ENCODE measurements around the gene XYLT2.
"Not testable (repeated sequence)": the region's sequence is repeated elsewhere in the genome, so short reads cannot be mapped to it uniquely, and the experiment has no call there.

DNA sequence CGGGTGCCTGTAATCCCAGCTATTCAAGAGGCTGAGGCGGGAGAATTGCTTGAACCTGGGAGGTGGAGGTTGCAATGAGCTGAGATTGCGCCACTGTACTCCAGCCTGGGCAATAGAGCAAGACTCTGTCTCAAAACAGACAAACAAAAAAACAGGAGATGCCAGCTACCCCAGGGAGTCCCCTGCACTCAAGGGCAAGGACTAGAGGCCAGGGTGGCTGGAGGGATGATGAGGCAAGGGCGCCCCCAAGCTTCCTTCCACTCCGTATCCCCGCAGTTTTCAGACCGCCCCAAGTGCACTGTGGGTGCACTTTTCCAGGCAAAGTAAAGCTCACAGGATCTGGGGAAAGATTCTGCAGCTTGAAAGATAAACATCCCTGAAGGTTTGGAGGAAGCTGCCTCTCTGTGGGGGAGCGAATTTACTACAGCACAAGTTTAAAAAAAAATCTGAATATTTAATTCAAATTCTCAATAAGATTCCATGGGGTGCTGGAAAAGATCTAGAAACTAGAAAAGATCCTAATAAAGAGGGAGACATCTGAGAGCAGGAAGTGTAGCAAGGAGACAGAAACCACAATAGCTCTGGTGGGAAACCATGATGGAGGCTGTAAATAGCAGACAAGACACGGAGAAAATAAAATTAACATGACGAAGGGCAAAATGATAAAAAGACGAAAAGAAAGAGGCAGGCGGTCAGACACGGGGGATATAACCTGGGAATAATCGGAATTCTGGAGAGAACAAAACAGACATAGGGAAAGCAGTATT is 12.5 kb upstream of the XYLT2 start:
- not testable (repeated sequence) for TF ChIP-seq POLR2A (IDR thresholded peaks at IDR 0.05)
- TF ChIP-seq, protein P1, sequence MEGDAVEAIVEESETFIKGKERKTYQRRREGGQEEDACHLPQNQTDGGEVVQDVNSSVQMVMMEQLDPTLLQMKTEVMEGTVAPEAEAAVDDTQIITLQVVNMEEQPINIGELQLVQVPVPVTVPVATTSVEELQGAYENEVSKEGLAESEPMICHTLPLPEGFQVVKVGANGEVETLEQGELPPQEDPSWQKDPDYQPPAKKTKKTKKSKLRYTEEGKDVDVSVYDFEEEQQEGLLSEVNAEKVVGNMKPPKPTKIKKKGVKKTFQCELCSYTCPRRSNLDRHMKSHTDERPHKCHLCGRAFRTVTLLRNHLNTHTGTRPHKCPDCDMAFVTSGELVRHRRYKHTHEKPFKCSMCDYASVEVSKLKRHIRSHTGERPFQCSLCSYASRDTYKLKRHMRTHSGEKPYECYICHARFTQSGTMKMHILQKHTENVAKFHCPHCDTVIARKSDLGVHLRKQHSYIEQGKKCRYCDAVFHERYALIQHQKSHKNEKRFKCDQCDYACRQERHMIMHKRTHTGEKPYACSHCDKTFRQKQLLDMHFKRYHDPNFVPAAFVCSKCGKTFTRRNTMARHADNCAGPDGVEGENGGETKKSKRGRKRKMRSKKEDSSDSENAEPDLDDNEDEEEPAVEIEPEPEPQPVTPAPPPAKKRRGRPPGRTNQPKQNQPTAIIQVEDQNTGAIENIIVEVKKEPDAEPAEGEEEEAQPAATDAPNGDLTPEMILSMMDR (IDR thresholded peaks at IDR 0.05): not testable (repeated sequence)
